MM.1S (cell line): ENCODE measurements around the gene INS.

Experiments
- DNase-seq: peaks from one replicate; pipeline ENCODE4 v3.0.0-alpha.2; 2015
- H2AFZ ChIP-seq: fragments of 300-600 bp; sonication (generic); 2 replicates; pipeline ENCODE4 v1.6.0; 2016; ENCODE audit warnings: antibody characterized with exemption, low read length
- H3F3A ChIP-seq: fragments of 300-600 bp; sonication (generic); 2 replicates; pipeline ENCODE4 v1.6.1; 2016; ENCODE audit warnings: mild to moderate bottlenecking, antibody characterized with exemption, low read length, moderate library complexity, mixed read lengths; ENCODE audit not compliant: insufficient read depth
- H3K27ac ChIP-seq: fragments of 300-600 bp; sonication (generic); 2 replicates; pipeline ENCODE4 v1.5.1; 2016; ENCODE audit warnings: mild to moderate bottlenecking, low read length
- H3K27me3 ChIP-seq: fragments of 300-600 bp; sonication (generic); replicated peaks from 2 replicates; pipeline ENCODE4 v1.6.0; 2016; ENCODE audit warnings: low read length; ENCODE audit not compliant: insufficient read depth
- H3K36me3 ChIP-seq: fragments of 300-600 bp; sonication (generic); replicated peaks from 2 replicates; pipeline ENCODE4 v1.6.1; 2016; ENCODE audit warnings: mild to moderate bottlenecking, low read length, mixed read lengths; ENCODE audit not compliant: insufficient read depth
- H3K4me1 ChIP-seq: fragments of 300-600 bp; sonication (generic); 2 replicates; pipeline ENCODE4 v1.6.1; 2016; ENCODE audit warnings: low read length, mixed read lengths
- H3K4me2 ChIP-seq: fragments of 300-600 bp; sonication (generic); 2 replicates; pipeline ENCODE4 v1.6.0; 2016; ENCODE audit warnings: low read depth, low read length
- H3K4me3 ChIP-seq: fragments of 300-600 bp; sonication (generic); 2 replicates; pipeline ENCODE4 v1.5.1; 2016; ENCODE audit warnings: low read length, mixed read lengths
- H3K79me2 ChIP-seq: fragments of 300-600 bp; sonication (generic); 2 replicates; pipeline ENCODE4 v1.6.1; 2016; ENCODE audit warnings: mixed run types, low read length, mixed read lengths
- H3K9ac ChIP-seq: fragments of 300-600 bp; sonication (generic); 2 replicates; pipeline ENCODE4 v1.6.1; 2016; ENCODE audit warnings: low read length, mixed read lengths
- H3K9me2 ChIP-seq: fragments of 300-600 bp; sonication (generic); replicated peaks from 2 replicates; pipeline ENCODE4 v1.6.1; 2016; ENCODE audit warnings: mild to moderate bottlenecking, low read length, mixed read lengths; ENCODE audit not compliant: insufficient read depth
- H3K9me3 ChIP-seq: fragments of 300-600 bp; sonication (generic); replicated peaks from 2 replicates; pipeline ENCODE4 v1.6.1; 2016; ENCODE audit warnings: mild to moderate bottlenecking, low read length, mixed read lengths; ENCODE audit not compliant: insufficient read depth
- H4K20me1 ChIP-seq: fragments of 300-600 bp; sonication (generic); 2 replicates; pipeline ENCODE4 v1.6.1; 2016; ENCODE audit warnings: mild to moderate bottlenecking, low read length, moderate library complexity, mixed read lengths; ENCODE audit not compliant: insufficient read depth
- CTCF ChIP-seq: fragments of 300-600 bp; sonication (generic); IDR thresholded peaks from 2 replicates; pipeline ENCODE4 v1.5.1; 2016; ENCODE audit warnings: antibody characterized with exemption, low read length, mixed read lengths
- EZH2 ChIP-seq: fragments of 300-600 bp; sonication (generic); optimal IDR thresholded peaks from 2 replicates; pipeline ENCODE3; 2017; ENCODE audit warnings: low read depth, mild to moderate bottlenecking, antibody characterized with exemption, low read length, mixed read lengths
- EZH2phosphoT487 ChIP-seq: fragments of 300-600 bp; sonication (generic); IDR thresholded peaks from 2 replicates; pipeline ENCODE4 v1.6.1; 2018; ENCODE audit warnings: antibody characterized with exemption, low read length

Gene INS

GRCh38 chr11:2171591-2172003 lies 10.6 kb upstream of the INS start, which contains the start of gene TH:
TH (minus strand) TSS chr11:2171815; CDS start chr11:2171786, 29 bp downstream.
- Histone ChIP-seq H3K27me3 (peaks cover 82% of the 10 kb centered on the region), H4K20me1 (no peaks in the 10 kb centered on the region), H3K9ac (no peak within 1 kb of the TSS), H3F3A (no peaks in the 10 kb centered on the region), H3K36me3 (no peaks in the 10 kb centered on the region), H3K4me1 (no peaks in the 10 kb centered on the region), H3K9me3 (no peaks in the 10 kb centered on the region), H3K4me3 (no peak within 1 kb of the TSS), H3K4me2 (no peak within 1 kb of the TSS), H3K9me2 (no peaks in the 10 kb centered on the region), H3K27ac (no peak within 1 kb of the TSS), H3K79me2 (no peaks in the 10 kb centered on the region), H2AFZ (no peak within 1 kb of the TSS)
- TF ChIP-seq EZH2phosphoT487 (no peak), CTCF (no peak), EZH2 (no peak)
- DNase-seq = no peak

- Histone ChIP-seq H3K9me2 (no peaks in the 10 kb centered on the region), H3K79me2 (no peaks in the 10 kb centered on the region), H3K36me3 (no peaks in the 10 kb centered on the region), H3K4me3 (no peak overlapping the region), H3K9ac (no peak overlapping the region), H2AFZ (no peak overlapping the region), H3K27me3 (peaks cover 82% of the 10 kb centered on the region), H3K4me1 (no peaks in the 10 kb centered on the region), H4K20me1 (no peaks in the 10 kb centered on the region), H3K9me3 (no peaks in the 10 kb centered on the region), H3K4me2 (no peak overlapping the region), H3F3A (no peaks in the 10 kb centered on the region), H3K27ac (no peak overlapping the region)
- no peak for TF ChIP-seq EZH2phosphoT487
- TF ChIP-seq CTCF = no peak
- DNase-seq = no peak
These were observed 8.9 kb upstream of the INS start for GRCh38 chr11:2169626-2170570.

GRCh38 chr11:2169005-2169378 lies 8.0 kb upstream of the INS start:
- Histone ChIP-seq H3F3A (no peaks in the 10 kb centered on the region), H3K27me3 (peaks cover 83% of the 10 kb centered on the region), H3K4me1 (no peaks in the 10 kb centered on the region), H3K4me2 (no peak overlapping the region), H3K9me2 (no peaks in the 10 kb centered on the region), H3K4me3 (no peak overlapping the region), H2AFZ (no peak overlapping the region), H3K9ac (no peak overlapping the region), H3K9me3 (no peaks in the 10 kb centered on the region), H3K27ac (no peak overlapping the region), H3K79me2 (no peaks in the 10 kb centered on the region), H4K20me1 (no peaks in the 10 kb centered on the region), H3K36me3 (no peaks in the 10 kb centered on the region)
- no peak for TF ChIP-seq EZH2
- TF ChIP-seq CTCF = no peak
- TF ChIP-seq EZH2phosphoT487 = no peak
- no peak for DNase-seq
